GM10266 (cell line): Measurements from ENCODE around the gene XCR1.

Source experiments
- DNase-seq: peaks from one replicate; pipeline ENCODE4 v3.0.0; 2012; ENCODE audit errors: extremely low spot score
- TF ChIP-seq, protein P1 (sequence below): IDR thresholded peaks from 2 replicates; pipeline ENCODE4 v1.5.1; 2012; ENCODE audit warnings: mild to moderate bottlenecking, low read depth; ENCODE audit not compliant: control insufficient read depth, insufficient read depth; ENCODE audit errors: missing control alignments

Gene XCR1

DNA sequence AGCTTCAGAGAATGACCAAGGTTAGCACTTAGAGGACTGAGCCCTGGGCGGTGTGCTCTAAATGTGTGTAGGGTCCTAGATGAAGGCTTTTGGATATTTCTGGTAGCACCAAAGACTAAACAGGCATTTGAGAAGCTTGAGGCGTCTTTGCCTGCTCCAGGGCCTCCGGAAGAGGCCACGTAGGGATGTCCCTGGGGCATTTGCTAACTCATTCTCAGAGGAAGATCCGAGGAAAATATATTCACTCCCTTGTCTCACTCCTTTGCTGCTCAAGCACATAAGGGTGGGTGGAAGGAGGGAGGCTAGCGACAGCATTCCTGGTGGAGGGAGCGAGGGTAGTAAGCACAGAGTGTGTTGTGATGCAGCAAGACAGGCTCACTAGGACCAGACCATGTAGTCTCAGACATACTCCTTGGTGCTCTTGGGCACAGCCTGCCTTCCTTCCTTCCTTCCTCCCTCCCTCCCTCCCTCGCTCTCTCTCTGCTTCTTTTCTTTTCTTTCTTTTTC lies 38.5 kb upstream of the XCR1 start:
- no peak for DNase-seq
- TF ChIP-seq, protein P1, sequence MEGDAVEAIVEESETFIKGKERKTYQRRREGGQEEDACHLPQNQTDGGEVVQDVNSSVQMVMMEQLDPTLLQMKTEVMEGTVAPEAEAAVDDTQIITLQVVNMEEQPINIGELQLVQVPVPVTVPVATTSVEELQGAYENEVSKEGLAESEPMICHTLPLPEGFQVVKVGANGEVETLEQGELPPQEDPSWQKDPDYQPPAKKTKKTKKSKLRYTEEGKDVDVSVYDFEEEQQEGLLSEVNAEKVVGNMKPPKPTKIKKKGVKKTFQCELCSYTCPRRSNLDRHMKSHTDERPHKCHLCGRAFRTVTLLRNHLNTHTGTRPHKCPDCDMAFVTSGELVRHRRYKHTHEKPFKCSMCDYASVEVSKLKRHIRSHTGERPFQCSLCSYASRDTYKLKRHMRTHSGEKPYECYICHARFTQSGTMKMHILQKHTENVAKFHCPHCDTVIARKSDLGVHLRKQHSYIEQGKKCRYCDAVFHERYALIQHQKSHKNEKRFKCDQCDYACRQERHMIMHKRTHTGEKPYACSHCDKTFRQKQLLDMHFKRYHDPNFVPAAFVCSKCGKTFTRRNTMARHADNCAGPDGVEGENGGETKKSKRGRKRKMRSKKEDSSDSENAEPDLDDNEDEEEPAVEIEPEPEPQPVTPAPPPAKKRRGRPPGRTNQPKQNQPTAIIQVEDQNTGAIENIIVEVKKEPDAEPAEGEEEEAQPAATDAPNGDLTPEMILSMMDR, result no peak

GRCh38 chr3:46065294-46065705 lies 38.0 kb upstream of the XCR1 start:
- DNase-seq, result peak; percentile 44
- TF ChIP-seq, protein P1, result no peak

DNA sequence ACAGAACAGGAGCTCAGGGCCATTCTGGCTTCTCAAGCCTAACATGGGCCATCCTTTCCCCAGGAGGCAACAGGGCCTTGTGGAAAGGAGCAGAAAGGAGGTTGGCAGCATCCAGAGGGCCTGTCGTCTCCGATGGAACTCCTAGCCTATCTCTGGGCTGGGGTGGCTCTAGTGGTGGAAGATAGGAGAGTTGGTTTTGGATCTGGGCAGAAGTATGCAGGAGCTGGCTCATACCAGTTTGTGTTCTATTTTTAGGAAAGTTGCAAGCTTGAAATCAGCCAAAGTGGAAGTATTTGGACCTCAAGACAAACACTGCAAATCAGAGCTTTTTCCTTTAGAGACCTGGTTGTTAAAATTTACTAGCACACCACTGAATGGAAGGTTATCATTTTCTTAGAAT lies 35.4 kb upstream of the XCR1 start:
- TF ChIP-seq, protein P1, result no peak
- no peak for DNase-seq

GRCh38 chr3:46061887-46062286 lies 34.6 kb upstream of the XCR1 start:
- TF ChIP-seq, protein P1, result no peak
- no peak for DNase-seq

DNA sequence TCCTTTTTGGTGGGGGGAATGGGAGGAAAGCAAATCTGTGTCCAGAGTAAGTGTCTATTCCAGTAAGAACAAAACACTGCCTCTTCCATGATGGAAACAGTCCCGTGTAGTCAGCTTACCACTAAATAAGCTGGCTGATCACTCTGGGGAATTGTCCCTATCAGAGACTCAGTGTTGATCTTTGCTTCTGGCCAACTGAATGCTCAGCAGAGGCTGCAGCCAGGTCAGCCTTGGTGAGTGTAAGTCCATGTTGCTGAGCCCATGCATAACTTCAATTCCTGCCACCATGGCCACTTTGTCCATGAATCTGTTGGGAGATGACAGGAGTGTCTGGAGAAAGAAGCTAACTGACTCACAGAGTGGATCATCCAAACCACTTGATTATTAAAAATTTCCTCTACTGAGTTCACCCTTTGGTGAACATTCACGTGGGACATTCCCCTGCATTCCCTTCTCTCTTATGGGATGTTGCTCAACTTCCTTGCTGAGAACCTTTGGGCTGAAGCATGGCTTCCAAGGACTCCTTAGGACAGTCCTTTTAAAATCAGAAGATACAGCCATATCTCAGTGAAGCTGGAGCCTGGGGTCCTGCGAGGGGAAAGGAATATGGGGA lies 33.9 kb upstream of the XCR1 start:
- TF ChIP-seq, protein P1, result no peak
- DNase-seq, result no peak

DNA sequence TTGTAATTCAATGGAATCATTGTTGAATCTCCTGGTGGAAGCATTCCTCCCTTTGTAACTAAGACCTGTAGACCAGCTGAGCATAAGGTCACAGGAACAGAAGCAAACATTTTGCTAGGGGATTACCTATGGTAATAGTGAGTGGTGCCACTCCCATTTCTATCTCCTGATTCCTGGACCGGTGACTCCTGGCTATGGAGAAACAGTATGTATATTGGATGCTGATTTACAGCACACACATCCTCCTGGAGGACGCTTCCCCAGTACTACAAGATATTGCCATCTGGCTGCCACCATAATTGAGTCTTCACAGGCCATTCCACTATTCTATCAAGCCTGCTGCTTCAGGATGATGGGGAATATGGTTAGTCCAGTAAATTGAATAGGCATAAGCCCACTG lies 33.3 kb upstream of the XCR1 start:
- DNase-seq, result no peak
- TF ChIP-seq, protein P1, result no peak

- TF ChIP-seq, protein P1, result no peak
- DNase-seq, result no peak
Observed at GRCh38 chr3:46059432-46059831, 32.1 kb upstream of the XCR1 start.
